Peyer's patch (tissue), 4 donors: Measurements from ENCODE around the gene PDAP1. TPM values are rescaled to one million over a fixed set of nuclear protein-coding genes. Genes with fewer than 3 reads are reported as not detected.
"Not testable (repeated sequence)": the region's sequence is repeated elsewhere in the genome, so short reads cannot be mapped to it uniquely, and the experiment has no call there.

Experiments used
- DNase-seq, 3 donors: peaks; one replicate each; pipeline ENCODE4 v3.0.0-alpha.2; 2017 to 2019
- H3K27ac ChIP-seq, 4 donors: fragments of 200-600 bp; sonication (generic); one replicate each; pipeline ENCODE4 v1.5.1; 2016 to 2019
- H3K27me3 ChIP-seq, 2 donors: fragments of 200-600 bp; sonication (generic); one replicate each; pipeline ENCODE4 v1.5.1; 2019
- H3K36me3 ChIP-seq, 3 donors: fragments of 200-600 bp; sonication (generic); one replicate each; pipeline ENCODE4 v1.5.1; 2016 to 2019
- H3K4me1 ChIP-seq, 4 donors: fragments of 200-600 bp; sonication (generic); one replicate each; pipeline ENCODE4 v1.5.1; 2016 to 2019
- H3K4me3 ChIP-seq, 4 donors: fragments of 200-600 bp; sonication (generic); 1 replicate in 3 of 4; 2 replicates in 1 of 4; pipeline ENCODE4 v1.5.1; 2016 to 2019; ENCODE audit warnings: mild to moderate bottlenecking in 1 of 4
- H3K9me3 ChIP-seq, 4 donors: fragments of 200-600 bp; sonication (generic); one replicate each; pipeline ENCODE4 v1.5.1; 2016 to 2019; ENCODE audit warnings: mild to moderate bottlenecking in 1 of 4
- CTCF ChIP-seq, 6 experiments: fragments of 450-650 bp in 4 of 6; fragments of 200-600 bp in 2 of 6; sonication (generic) in 1 of 6; IDR thresholded peaks; one replicate each; pipeline ENCODE4 v1.5.1; 2017 to 2019; ENCODE audit warnings: antibody characterized with exemption in 6 of 6, mild to moderate bottlenecking in 3 of 6, moderate library complexity in 1 of 6
- POLR2A ChIP-seq, 2 donors: fragments of 450-650 bp; IDR thresholded peaks; one replicate each; pipeline ENCODE4 v1.5.1; 2017; ENCODE audit warnings: antibody characterized with exemption in 2 of 2, mild to moderate bottlenecking in 2 of 2, moderate library complexity in 2 of 2
- total RNA-seq, 4 donors: library from RNA; depleted of rRNA; stranded (reverse); fragments of >200 nt; gene quantifications; one replicate each; pipeline ENCODE4 v1.1.0, GENCODE V29; 2016

PDAP1 gene
- total RNA-seq, 4 donors from 2014 or later, result 32.4 to 52.0 (median 40.6) TPM

- H3K27ac ChIP-seq, result no peak overlapping the region
- H3K4me3 ChIP-seq, result no peak overlapping the region
- DNase-seq, result no peak
- no peaks in the 10 kb centered on the region for H3K4me1 ChIP-seq
- H3K36me3 ChIP-seq, result peaks cover 0 to 100% (median 0%) of the 10 kb centered on the region in 3 donors
- no peak for TF ChIP-seq POLR2A (IDR thresholded peaks at IDR 0.05)
- no peak for TF ChIP-seq CTCF (IDR thresholded peaks at IDR 0.05)
- no peaks in the 10 kb centered on the region for H3K9me3 ChIP-seq
- H3K27me3 ChIP-seq, result no peaks in the 10 kb centered on the region
Measured at GRCh38 chr7:99357701-99358490, 50.5 kb downstream of the PDAP1 start.

- peaks cover 0 to 100% (median 0%) of the 10 kb centered on the region in 3 donors for H3K36me3 ChIP-seq
Measured at GRCh38 chr7:99355098-99355497, 53.3 kb downstream of the PDAP1 start.

GRCh38 chr7:99352247-99352646 is 56.1 kb downstream of the PDAP1 start:
- peaks cover 0 to 100% (median 0%) of the 10 kb centered on the region in 3 donors for H3K36me3 ChIP-seq
- no peak for DNase-seq

More at GRCh38 chr7:99355098-99355497, 53.3 kb downstream of the PDAP1 start:
- Histone ChIP-seq H3K27me3 (no peaks in the 10 kb centered on the region), H3K4me3 (no peak overlapping the region), H3K9me3 (no peaks in the 10 kb centered on the region), H3K4me1 (no peaks in the 10 kb centered on the region), H3K27ac (no peak overlapping the region)
- TF ChIP-seq CTCF (IDR thresholded peaks at IDR 0.05) (no peak), POLR2A (IDR thresholded peaks at IDR 0.05) (no peak)
- peak in 1 of 3 donors; percentile 14 for DNase-seq

GRCh38 chr7:99350641-99351040 is 57.8 kb downstream of the PDAP1 start:
- DNase-seq, result peak in 1 of 3 donors; percentile 35
- not testable (repeated sequence) for H3K27me3 ChIP-seq, H3K27ac ChIP-seq, H3K9me3 ChIP-seq, H3K4me3 ChIP-seq, H3K4me1 ChIP-seq
- H3K36me3 ChIP-seq, result peaks cover 0 to 100% (median 0%) of the 10 kb centered on the region in 3 donors

More at GRCh38 chr7:99352247-99352646, 56.1 kb downstream of the PDAP1 start:
- Histone ChIP-seq H3K4me1 (no peaks in the 10 kb centered on the region), H3K9me3 (no peaks in the 10 kb centered on the region), H3K4me3 (no peak overlapping the region), H3K27me3 (no peaks in the 10 kb centered on the region), H3K27ac (no peak overlapping the region)
- no peak for TF ChIP-seq POLR2A (IDR thresholded peaks at IDR 0.05)
- TF ChIP-seq CTCF (IDR thresholded peaks at IDR 0.05), result no peak

Other genes with a start within 250 kb of the PDAP1 start
- 1 to 10 TPM in 1 of 4 donors, not detected in 3; 1.4 TPM for gene KPNA7, start 200.5 kb downstream of the PDAP1 start, total RNA-seq
- not detected for gene MYH16, start 135.8 kb downstream of the PDAP1 start, total RNA-seq
- gene ARPC1A, start 82.7 kb downstream of the PDAP1 start, total RNA-seq, result 100 to 1,000 TPM; 195 to 278 (median 225) TPM
- gene ARPC1B, start 33.9 kb downstream of the PDAP1 start, total RNA-seq, result 100 to 1,000 TPM; 228 to 386 (median 343) TPM
- gene BUD31, start 372 bp upstream of the PDAP1 start, total RNA-seq, result 10 to 100 TPM; 44.7 to 82.0 (median 58.4) TPM
- 1 to 10 TPM; 8.3 to 9.1 (median 8.6) TPM for gene PTCD1, start 30.2 kb upstream of the PDAP1 start, total RNA-seq
- 10 to 100 TPM; 21.4 to 42.2 (median 35.5) TPM for gene CPSF4, start 30.3 kb upstream of the PDAP1 start, total RNA-seq
- gene ATP5MF, start 57.6 kb upstream of the PDAP1 start, total RNA-seq, result 100 to 1,000 TPM; 352 to 597 (median 546) TPM
- 10 to 100 TPM; 23.8 to 44.8 (median 36.8) TPM for gene ZNF789, start 64.3 kb upstream of the PDAP1 start, total RNA-seq
- 10 to 100 TPM; 37.3 to 71.8 (median 58.0) TPM for gene ZNF394, start 91.7 kb upstream of the PDAP1 start, total RNA-seq
- gene ZKSCAN5, start 96.1 kb upstream of the PDAP1 start, total RNA-seq, result 10 to 100 TPM in 2 of 4 donors, 1 to 10 TPM in 2; 7.2 to 20.6 (median 11.7) TPM
- 1 to 10 TPM; 2.2 to 4.2 (median 2.6) TPM for gene FAM200A, start 143.5 kb upstream of the PDAP1 start, total RNA-seq
- 100 to 1,000 TPM; 111 to 169 (median 139) TPM for gene ZNF655, start 150.0 kb upstream of the PDAP1 start, total RNA-seq
- not detected for gene TMEM225B, start 189.7 kb upstream of the PDAP1 start, total RNA-seq
- 10 to 100 TPM; 20.0 to 36.4 (median 31.9) TPM for gene ZSCAN25, start 208.3 kb upstream of the PDAP1 start, total RNA-seq